Endothelial cell of umbilical vein (primary cell): ENCODE measurements around the gene VAV2. TPM values are rescaled to one million over a fixed set of nuclear protein-coding genes. Genes with fewer than 3 reads are reported as not detected.

Experiments used
- BruUV-seq: library from RNA; stranded (reverse); fragments of 400-500 nt; replicated peaks from 2 replicates; lab custom pipeline; 2021; lab: Mats Ljungman, UMichigan
- CTCF ChIA-PET: fragments of 300-600, 350-600 bp; sonication (Branson Sonifier 250); formaldehyde crosslinking; loops from one replicate; lab custom pipeline; 2021; ENCODE audit warnings: antibody characterized with exemption, inconsistent platforms; lab: Charles Lee
- POLR2A ChIA-PET: fragments of 300-600, 350-600 bp; sonication (Branson Sonifier 250); formaldehyde crosslinking; loops from one replicate; lab custom pipeline; 2021; ENCODE audit warnings: antibody characterized with exemption, inconsistent platforms; lab: Charles Lee
- DNase-seq: peaks from one replicate; pipeline ENCODE4 v3.0.0-alpha.2; 2011; ENCODE audit warnings: low read depth, low spot score
- FAIRE-seq: peaks from 2 replicates; lab custom pipeline; 2011; peaks lifted over from hg19 to GRCh38; lab: Jason Lieb, UNC
- H2AFZ ChIP-seq: 2 replicates; pipeline ENCODE4 v1.6.0; 2012; ENCODE audit warnings: low read depth, low read length, control low read depth, inconsistent platforms
- H3K27ac ChIP-seq: 2 replicates; pipeline ENCODE4 v1.5.1; 2011; ENCODE audit warnings: low read depth, mild to moderate bottlenecking, control low read depth, low read length, moderate library complexity; ENCODE audit not compliant: insufficient read depth
- H3K27me3 ChIP-seq, 2 experiments: 2 replicates each; pipeline versions ENCODE4 v1.6.0 to v1.6.1; 2011; ENCODE audit warnings: low read length in 2 of 2, mixed read lengths in 1 of 2; ENCODE audit not compliant: control insufficient read depth in 2 of 2, insufficient read depth in 2 of 2
- H3K36me3 ChIP-seq, 2 experiments: 2 replicates in 1 of 2; 3 replicates in 1 of 2; pipeline ENCODE4 v1.5.1; 2011; ENCODE audit warnings: low read length in 2 of 2, mild to moderate bottlenecking in 1 of 2, moderate library complexity in 1 of 2; ENCODE audit not compliant: control insufficient read depth in 2 of 2, insufficient read depth in 2 of 2; ENCODE audit errors: extremely low read depth in 1 of 2
- H3K4me1 ChIP-seq: 3 replicates; pipeline ENCODE4 v1.5.1; 2011; ENCODE audit warnings: mild to moderate bottlenecking, low read length; ENCODE audit not compliant: control insufficient read depth, insufficient read depth; ENCODE audit errors: extremely low read depth
- H3K4me2 ChIP-seq: 2 replicates; pipeline ENCODE4 v1.6.1; 2011; ENCODE audit warnings: low read length, control low read depth, mixed read lengths; ENCODE audit not compliant: insufficient read depth
- H3K4me3 ChIP-seq, 3 experiments: fragments of 200-600 bp in 1 of 3; sonication (generic), shearing (Covaris generic) in 1 of 3; replicated peaks in 1 of 3; 2 replicates each; pipeline ENCODE4 v1.5.1; 2011 to 2016; ENCODE audit warnings: control low read depth in 3 of 3, low read length in 3 of 3, mild to moderate bottlenecking in 2 of 3, inconsistent platforms in 1 of 3, low read depth in 1 of 3, moderate library complexity in 1 of 3; ENCODE audit not compliant: insufficient read depth in 1 of 3
- H3K79me2 ChIP-seq: 2 replicates; pipeline ENCODE4 v1.6.0; 2012; ENCODE audit warnings: low read length, inconsistent platforms; ENCODE audit not compliant: control insufficient read depth, insufficient read depth
- H3K9ac ChIP-seq: replicated peaks from 2 replicates; pipeline ENCODE3; 2011; ENCODE audit warnings: low read length, control low read depth; ENCODE audit not compliant: insufficient read depth; ENCODE audit errors: extremely low read depth
- H3K9me1 ChIP-seq: replicated peaks from 3 replicates; pipeline ENCODE4 v1.6.0; 2011; ENCODE audit warnings: mild to moderate bottlenecking, low read length; ENCODE audit not compliant: control insufficient read depth, insufficient read depth; ENCODE audit errors: extremely low read depth
- H3K9me3 ChIP-seq: replicated peaks from 2 replicates; pipeline ENCODE4 v1.5.1; 2012; ENCODE audit warnings: low read length, inconsistent platforms; ENCODE audit not compliant: control insufficient read depth, insufficient read depth
- H4K20me1 ChIP-seq: replicated peaks from 2 replicates; pipeline ENCODE3; 2011; ENCODE audit warnings: mild to moderate bottlenecking, low read length; ENCODE audit not compliant: control insufficient read depth, insufficient read depth; ENCODE audit errors: extremely low read depth
- EZH2 ChIP-seq: IDR thresholded peaks from 2 replicates; pipeline ENCODE4 v1.6.1; 2012; ENCODE audit warnings: borderline replicate concordance, low read depth, mild to moderate bottlenecking, moderate library complexity, low read length, inconsistent platforms; ENCODE audit not compliant: severe bottlenecking
- FOS ChIP-seq: IDR thresholded peaks from 2 replicates; pipeline ENCODE4 v1.6.1; 2011; ENCODE audit warnings: mild to moderate bottlenecking, low read length, moderate library complexity, borderline replicate concordance; ENCODE audit not compliant: insufficient read depth
- GATA2 ChIP-seq: IDR thresholded peaks from 2 replicates; pipeline ENCODE4 v1.7.0; 2011; ENCODE audit warnings: low read depth, mild to moderate bottlenecking, moderate library complexity, mixed read lengths, low read length; ENCODE audit not compliant: insufficient read length, insufficient read depth
- JUN ChIP-seq: IDR thresholded peaks from 2 replicates; pipeline ENCODE4 v1.6.1; 2011; ENCODE audit warnings: borderline replicate concordance, low read depth; ENCODE audit not compliant: insufficient read length, insufficient read depth
- MYC ChIP-seq: IDR thresholded peaks from one replicate; pipeline ENCODE4 v1.6.1; 2011; ENCODE audit warnings: mild to moderate bottlenecking, low read depth, low read length
- POLR2A ChIP-seq: IDR thresholded peaks from 2 replicates; pipeline ENCODE4 v1.6.1; 2012; ENCODE audit warnings: low read depth, mild to moderate bottlenecking, control low read depth, low read length
- POLR2AphosphoS5 ChIP-seq: IDR thresholded peaks from 2 replicates; pipeline ENCODE4 v1.6.1; 2012; ENCODE audit warnings: low read depth, mild to moderate bottlenecking, control low read depth, low read length, moderate library complexity; ENCODE audit not compliant: insufficient read depth
- dilution Hi-C: fragments of 300-500 bp; cut with MboI; formaldehyde crosslinking; loops from one replicate; pipeline ENCODE4 v1.15.0; 2019; ENCODE audit warnings: low sequenced_read_pairs; ENCODE audit not compliant: extremely low pct_ligation_motif_present
- intact Hi-C: fragments of 100-400 bp; cut with micrococcal nuclease; formaldehyde crosslinking; loops from one replicate; pipeline ENCODE4 v1.10.0; 2022
- polyA plus RNA-seq, 4 experiments: library from polyadenylated mRNA; depleted of rRNA in 3 of 4; stranded (reverse) in 3 of 4; unstranded in 1 of 4; fragments of >200 nt; gene quantifications; 2 replicates each; pipeline versions ENCODE4 v1.2.1 to v1.2.3, GENCODE V29; 2011 to 2012; ENCODE audit warnings: missing spikeins in 1 of 4
- total RNA-seq: library from RNA; stranded (reverse); gene quantifications from 2 replicates; pipeline ENCODE4 v1.2.3, GENCODE V29; 2021
- TF ChIP-seq, protein P1 (sequence below): IDR thresholded peaks from 2 replicates; pipeline ENCODE4 v1.6.1; 2011; ENCODE audit not compliant: insufficient read depth, insufficient read length
- TF ChIP-seq, protein P2 (sequence below), 2 donors: IDR thresholded peaks; 1 replicate in 1 of 2; 2 replicates in 1 of 2; pipeline ENCODE4 v1.5.1; 2011; ENCODE audit warnings: low read length in 2 of 2, mild to moderate bottlenecking in 2 of 2, moderate library complexity in 2 of 2, control low read depth in 1 of 2, inconsistent platforms in 1 of 2, low read depth in 1 of 2; ENCODE audit not compliant: insufficient read depth in 1 of 2; ENCODE audit errors: extremely low read depth in 1 of 2

VAV2 gene
- total and polyA plus RNA-seq, 2 donors (not counting 3 experiments of a cell fraction or from before 2014, with no cell fraction given) = 10.6 to 30.6 TPM

- Histone ChIP-seq H3K27me3 (no peaks in the 10 kb centered on the region), H2AFZ (no peak overlapping the region), H4K20me1 (no peaks in the 10 kb centered on the region), H3K4me2 (no peak overlapping the region), H3K9me1 (no peaks in the 10 kb centered on the region), H3K4me1 (no peaks in the 10 kb centered on the region), H3K27ac (no peak overlapping the region), H3K9me3 (no peaks in the 10 kb centered on the region), H3K4me3 (no peak overlapping the region), H3K79me2 (no peaks in the 10 kb centered on the region), H3K36me3 (peaks cover 0 to 1% of the 10 kb centered on the region in 2 experiments), H3K9ac (no peak overlapping the region)
- ChIA-PET CTCF (no interaction called here), POLR2A (no interaction called here)
- FAIRE-seq (no peak), DNase-seq (no peak)
- intact Hi-C loops (no loop called here), dilution Hi-C loops (no loop called here)
- BruUV-seq = no TSS peak
- TF ChIP-seq, protein P1, sequence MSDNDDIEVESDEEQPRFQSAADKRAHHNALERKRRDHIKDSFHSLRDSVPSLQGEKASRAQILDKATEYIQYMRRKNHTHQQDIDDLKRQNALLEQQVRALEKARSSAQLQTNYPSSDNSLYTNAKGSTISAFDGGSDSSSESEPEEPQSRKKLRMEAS = no peak
- TF ChIP-seq FOS (no peak), GATA2 (no peak)
Measured at GRCh38 chr9:133760713-133761290, 231.3 kb downstream of the VAV2 start.

GRCh38 chr9:133759946-133760345 lies 232.2 kb downstream of the VAV2 start:
- Histone ChIP-seq H3K4me1 (no peaks in the 10 kb centered on the region), H3K9me1 (no peaks in the 10 kb centered on the region), H3K9ac (no peak overlapping the region), H3K4me2 (no peak overlapping the region), H3K9me3 (no peaks in the 10 kb centered on the region), H3K27ac (no peak overlapping the region), H3K4me3 (no peak overlapping the region), H3K36me3 (peaks cover 0 to 1% of the 10 kb centered on the region in 2 experiments), H2AFZ (no peak overlapping the region), H3K79me2 (no peaks in the 10 kb centered on the region), H3K27me3 (no peaks in the 10 kb centered on the region), H4K20me1 (no peaks in the 10 kb centered on the region)
- CTCF ChIA-PET = interaction anchor here (1.0 kb wide), 1 partner anchor 234 kb away, joined by 4 read pairs; no protein-coding TSS in a partner anchor
- TF ChIP-seq, protein P1 = no peak
- TF ChIP-seq JUN (no peak), FOS (no peak), POLR2A (no peak), EZH2 (no peak), GATA2 (no peak), MYC (no peak), POLR2AphosphoS5 (no peak)
- TF ChIP-seq, protein P2, sequence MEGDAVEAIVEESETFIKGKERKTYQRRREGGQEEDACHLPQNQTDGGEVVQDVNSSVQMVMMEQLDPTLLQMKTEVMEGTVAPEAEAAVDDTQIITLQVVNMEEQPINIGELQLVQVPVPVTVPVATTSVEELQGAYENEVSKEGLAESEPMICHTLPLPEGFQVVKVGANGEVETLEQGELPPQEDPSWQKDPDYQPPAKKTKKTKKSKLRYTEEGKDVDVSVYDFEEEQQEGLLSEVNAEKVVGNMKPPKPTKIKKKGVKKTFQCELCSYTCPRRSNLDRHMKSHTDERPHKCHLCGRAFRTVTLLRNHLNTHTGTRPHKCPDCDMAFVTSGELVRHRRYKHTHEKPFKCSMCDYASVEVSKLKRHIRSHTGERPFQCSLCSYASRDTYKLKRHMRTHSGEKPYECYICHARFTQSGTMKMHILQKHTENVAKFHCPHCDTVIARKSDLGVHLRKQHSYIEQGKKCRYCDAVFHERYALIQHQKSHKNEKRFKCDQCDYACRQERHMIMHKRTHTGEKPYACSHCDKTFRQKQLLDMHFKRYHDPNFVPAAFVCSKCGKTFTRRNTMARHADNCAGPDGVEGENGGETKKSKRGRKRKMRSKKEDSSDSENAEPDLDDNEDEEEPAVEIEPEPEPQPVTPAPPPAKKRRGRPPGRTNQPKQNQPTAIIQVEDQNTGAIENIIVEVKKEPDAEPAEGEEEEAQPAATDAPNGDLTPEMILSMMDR (IDR thresholded peaks at IDR 0.05; ENCODE audit: extremely low read depth in 1 of 2, insufficient read depth in 1 of 2, low read depth in 1 of 2, low read length in 2 of 2) = no peak
- no peak for DNase-seq
- POLR2A ChIA-PET = no interaction called here
- dilution Hi-C loops (no loop called here), intact Hi-C loops (no loop called here)
- FAIRE-seq = no peak
- no TSS peak for BruUV-seq
